Activated naive CD4-positive, alpha-beta T cell treated with anti-CD3 and anti-CD28 coated beads, Interleukin-2, amount 50 U/mL, for 16 hours (primary cell): ENCODE measurements around the gene SAPCD1.

Experiments used
- DNase-seq: peaks from one replicate; pipeline ENCODE4 v3.0.0-alpha.2; 2020

Gene SAPCD1

GRCh38 chr6:31758281-31758680 lies 4.2 kb upstream of the SAPCD1 start:
- no peak for DNase-seq

- DNase-seq: no peak
Observed at GRCh38 chr6:31760790-31761189, 1.7 kb upstream of the SAPCD1 start.

DNA sequence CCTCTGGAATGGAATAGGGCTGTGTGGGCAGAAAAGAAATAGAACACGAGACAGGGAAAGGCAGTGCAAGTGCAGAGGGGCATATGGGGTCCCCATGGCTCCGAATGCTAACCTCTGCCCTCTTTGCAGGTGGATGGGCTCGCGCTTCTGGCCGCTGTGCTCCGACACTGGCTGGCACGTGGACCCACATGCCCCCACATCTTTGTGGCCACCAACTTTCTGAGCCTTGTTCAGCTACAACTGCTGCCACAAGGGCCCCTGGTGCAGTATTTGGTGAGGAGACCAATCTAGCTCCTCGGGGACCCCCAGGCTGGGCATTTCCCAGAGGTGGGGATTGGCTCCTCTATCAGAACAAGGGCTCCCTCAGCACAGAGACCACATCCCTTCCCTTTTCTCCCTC lies 1.1 kb upstream of the SAPCD1 start:
- no peak for DNase-seq

DNA sequence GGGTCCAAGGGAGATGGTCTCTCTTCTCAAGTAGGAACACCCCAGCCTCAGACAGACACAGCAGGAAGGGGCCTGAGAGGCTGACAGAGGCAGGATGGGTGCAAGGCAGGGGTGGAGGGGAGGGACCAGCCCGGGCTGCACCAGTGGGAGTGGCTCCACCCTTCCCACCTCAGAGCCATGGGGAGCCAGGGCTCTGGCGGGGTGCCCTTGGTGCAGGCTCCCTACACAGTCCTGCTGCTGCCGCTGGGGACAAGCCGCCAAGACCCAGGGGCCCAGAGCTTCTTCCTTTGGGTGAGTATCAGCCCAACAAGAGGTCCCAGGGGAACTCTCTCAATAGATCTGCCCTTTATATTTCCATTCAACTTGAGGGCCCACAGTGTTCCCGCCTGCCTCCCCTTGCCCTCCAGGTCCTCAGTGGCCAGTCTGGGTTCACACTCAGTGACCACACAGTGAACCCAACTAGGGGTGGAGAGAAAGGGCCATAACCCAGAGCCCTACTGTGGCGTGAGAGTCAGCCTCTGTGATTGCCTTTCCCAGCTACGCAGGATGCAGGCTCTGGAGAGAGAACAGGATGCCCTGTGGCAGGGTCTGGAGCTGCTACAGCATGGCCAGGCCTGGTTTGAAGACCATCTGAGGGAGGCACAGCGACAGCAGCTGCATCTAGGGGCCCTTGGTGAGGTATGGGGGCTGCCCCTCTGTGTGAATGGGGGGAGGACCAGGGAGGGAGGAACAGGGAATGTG lies 592 bp downstream of the SAPCD1 start:
- no peak for DNase-seq

- no peak for DNase-seq
Observed at GRCh38 chr6:31763619-31763940, 1.1 kb downstream of the SAPCD1 start.

DNA sequence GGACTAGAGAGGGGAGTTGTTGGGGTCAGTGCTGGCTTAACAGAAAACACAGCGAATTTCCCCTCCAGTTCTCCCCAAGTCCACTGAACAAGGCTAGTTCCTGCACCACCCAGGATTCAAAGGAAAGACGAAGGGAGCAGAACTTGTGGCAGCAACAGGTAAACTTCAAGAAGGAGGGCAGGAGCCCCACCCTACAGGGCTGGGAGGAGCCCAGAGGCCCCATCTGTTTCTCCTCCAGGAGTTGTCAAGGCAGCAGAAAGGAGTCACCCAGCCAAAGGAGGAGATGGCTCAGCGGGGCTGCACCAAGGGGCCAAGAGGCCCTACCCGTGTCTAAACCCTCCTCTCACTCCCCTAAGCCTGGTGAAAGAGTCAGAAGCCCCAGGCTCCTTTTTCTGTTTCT lies 1.7 kb downstream of the SAPCD1 start:
- no peak for DNase-seq

DNA sequence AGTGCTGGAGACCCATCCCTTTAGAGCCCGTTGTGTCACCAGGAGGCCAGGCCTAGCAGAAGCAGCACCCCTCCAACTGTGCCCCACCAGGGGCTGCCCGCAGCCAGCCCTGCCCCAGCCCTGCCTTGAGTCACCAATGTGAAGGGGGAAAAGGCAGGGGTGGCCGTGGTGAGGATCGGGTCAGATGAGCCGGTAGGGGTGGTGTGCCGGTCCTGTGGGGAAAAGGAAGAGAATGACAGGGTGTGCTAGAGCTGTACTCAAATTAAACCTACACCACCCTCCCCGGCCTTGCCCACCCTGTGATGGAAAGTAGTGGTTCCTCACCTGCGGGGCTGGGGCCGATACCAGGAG lies 3.1 kb downstream of the SAPCD1 start:
- DNase-seq: no peak

DNA sequence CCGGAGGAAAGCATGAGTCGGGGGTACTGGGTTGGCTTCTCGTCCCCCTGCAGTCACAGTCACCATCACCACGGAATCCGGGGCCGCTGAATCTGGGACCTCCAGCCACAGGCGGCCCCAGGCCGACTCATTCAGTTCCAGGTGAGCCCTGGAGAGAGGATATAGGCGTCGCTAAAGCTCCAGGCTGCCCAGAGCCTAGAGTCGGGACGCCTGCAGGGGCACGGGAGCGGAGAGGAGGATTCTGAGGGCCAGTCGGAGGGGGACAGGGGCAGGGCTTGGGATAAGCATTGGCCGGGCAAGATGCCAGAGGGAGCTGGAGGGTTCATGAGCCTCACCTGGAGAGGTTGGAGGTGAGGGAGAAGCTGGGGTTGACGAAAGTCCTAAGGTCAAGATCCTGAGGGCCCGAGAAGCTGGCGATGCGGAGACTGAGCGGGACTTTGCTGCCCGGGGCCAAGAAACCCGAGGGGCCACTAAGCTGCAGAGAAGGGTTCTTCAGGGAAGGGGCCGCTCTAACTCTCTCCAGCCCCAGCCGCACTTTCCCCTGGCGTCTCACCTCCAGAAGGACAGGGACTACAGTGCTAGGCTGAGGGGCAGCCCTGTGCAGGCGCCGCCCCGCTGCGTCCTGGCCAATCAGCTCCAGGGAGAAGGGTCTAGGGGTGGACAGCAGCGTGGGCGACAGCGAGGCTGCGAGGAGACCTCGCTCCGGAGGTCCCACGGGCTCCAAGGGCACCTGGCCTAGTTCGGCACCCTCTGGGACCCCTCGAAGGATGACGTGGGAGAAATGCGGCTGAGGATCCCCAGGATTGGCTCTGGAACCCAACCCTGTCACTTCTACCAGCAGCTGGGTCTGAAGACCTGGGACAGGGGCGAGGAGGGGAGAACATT lies 3.7 kb downstream of the SAPCD1 start:
- DNase-seq: no peak

DNA sequence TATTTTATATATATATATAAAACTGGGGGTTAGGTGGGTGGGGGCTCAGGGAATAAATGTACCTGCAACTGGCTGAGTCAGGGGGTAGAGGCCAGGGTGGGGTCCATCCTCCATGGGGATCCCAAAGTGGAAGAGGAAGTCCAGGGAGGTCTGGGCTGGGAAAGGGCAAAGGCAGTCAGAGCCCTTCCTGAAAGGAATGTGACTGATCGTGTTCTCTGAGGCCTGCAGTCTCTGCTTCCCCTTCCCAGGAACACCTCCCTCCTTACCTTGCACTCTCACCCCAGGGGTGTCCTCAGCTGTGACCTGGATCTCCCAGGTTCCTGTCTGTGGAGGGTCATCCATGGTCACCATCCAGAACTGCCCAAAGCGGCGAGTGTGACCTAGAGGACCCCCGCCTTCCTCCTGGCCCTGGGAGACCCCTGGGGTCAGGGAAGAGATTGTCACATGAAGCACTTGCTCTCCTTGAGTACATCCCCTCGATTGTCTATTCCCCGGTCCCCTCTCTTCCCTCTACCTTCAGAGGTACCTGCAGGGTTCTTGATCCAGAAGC lies 4.7 kb downstream of the SAPCD1 start:
- DNase-seq: no peak

DNA sequence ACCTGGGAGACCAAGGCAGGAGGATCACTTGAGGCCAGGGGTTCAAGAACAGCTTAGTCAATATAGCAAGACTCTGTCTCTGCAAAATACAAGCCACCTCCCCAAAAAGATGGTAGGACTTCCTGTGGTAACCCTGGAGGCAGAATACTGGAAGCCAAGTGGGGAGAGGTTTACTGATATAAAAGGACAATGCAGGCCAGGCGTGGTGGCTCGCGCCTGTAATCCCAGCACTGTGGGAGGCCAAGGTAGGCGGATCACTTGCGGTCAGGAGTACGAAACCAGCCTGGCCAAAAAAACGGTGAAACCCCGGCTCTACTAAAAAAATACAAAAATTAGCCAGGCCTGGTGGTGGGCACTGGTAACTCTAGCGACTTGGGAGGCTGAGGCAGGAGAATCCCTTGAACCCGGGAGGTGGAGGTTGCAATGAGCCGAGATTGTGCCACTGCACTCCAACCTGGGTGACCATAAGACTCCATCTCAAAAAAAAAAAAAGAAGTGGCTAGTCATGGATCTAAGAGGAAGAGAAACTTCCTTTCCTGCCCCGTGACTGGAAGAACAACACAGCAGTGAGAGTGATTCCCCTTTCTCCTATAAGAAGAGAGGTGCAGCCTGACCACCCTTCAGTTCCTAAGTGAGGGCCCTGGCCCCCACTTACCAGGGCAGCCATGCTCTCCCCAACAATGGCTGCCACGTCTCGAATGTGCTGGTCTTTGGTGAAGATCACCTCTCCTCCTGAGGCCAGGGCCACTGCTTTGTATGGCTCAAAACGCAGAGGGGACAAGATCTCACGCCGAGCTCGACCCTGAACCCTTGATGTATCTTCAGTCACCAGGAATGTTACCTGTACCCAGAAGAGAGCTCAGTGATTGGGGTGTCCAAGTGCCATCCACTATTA lies 6.2 kb downstream of the SAPCD1 start:
- DNase-seq: no peak

DNA sequence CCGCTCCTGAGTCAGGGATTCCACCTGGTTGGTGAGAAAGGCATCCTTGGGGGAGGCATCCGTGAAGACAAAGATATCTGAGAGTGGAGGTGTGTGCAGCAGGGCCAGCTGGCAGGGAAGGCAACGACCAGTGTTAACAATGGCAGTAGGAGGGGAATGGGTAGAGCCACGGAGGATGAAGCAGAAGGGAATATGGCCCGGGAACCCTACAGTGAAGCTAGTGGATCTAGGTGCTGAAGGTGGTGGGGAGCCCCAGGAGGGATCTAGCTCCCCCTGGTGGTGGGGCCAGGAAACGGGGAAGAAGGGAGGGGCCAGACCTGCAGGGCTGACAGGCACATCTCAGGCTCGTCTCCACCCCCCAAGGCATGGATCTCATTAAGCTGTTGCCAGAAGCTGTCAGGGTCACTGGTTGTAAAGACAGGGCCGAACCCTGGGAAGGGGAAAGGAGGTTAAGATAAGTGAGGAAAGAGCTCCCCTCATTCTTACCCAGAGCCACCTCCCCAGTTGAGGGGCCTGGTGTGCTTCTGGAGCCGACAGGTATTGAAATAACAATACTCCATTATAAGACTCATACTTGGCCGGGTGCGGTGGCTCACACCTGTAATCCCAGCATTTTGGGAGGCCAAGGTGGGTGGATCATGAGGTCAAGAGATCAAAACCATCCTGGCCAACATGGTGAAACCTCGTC lies 7.4 kb downstream of the SAPCD1 start:
- peak; percentile 78 for DNase-seq

DNA sequence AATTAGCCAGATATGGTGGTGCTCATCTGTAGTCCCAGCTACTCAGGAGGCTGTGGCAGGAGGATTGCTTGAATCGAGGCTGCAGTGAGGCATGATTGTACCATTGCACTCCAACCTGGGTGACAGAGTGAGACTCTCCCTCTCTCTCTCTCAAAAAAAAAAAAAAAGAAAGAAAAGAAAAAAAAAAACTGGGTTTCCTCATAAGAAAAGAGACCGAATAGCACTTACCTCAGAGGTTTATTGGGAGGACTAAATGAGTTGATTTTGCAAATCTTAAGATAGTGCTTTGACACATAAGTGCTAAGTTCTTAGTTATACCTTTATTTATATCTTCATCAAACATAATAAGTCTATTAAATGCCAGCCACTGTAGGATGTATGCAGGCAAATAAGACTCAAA lies 8.4 kb downstream of the SAPCD1 start:
- DNase-seq: no peak

GRCh38 chr6:31771992-31772358 lies 9.5 kb downstream of the SAPCD1 start:
- DNase-seq: peak; percentile 51

- no peak for DNase-seq
Observed at GRCh38 chr6:31775184-31775583, 12.7 kb downstream of the SAPCD1 start.

DNA sequence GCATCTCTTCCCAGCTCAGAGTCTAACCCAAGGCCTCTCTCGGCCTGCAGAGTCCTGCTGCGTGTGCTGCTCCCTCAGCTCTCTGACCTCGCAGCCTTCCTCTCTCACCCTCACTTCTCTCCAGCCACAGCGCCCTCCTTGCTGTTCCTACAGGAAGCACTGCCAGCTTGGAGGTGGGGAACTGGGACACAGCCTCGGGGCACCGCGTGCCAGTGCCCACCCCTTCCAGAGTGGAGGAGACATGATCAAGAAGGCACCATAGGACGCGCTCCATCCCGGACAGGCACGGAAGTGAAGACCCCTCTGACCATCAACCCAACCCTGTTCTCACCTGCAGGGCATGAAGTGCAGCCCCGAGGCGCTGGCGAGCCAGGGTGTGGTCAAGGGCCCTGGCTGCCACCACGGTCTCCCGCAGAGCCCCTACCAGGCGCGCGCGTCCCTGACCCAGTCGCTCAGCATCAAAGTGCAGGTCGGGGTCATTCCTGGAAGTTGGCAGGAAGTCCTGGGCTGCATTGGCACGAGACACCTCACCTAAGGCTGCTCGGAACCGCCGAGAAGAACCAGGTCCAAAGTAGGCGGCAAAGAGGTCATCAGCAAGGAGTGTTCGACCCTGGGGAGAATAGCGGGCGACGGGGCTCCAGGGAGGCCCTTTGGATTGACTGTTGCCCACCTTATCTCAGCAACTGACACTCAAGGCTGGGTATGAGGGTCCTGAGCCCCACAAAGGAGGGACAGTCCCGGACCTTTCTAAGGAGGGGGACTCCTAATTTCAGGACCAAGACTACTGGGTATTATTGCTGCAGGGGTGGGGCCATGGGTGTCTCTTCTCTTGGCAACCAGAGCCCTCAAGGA lies 13.4 kb downstream of the SAPCD1 start:
- DNase-seq: no peak

DNA sequence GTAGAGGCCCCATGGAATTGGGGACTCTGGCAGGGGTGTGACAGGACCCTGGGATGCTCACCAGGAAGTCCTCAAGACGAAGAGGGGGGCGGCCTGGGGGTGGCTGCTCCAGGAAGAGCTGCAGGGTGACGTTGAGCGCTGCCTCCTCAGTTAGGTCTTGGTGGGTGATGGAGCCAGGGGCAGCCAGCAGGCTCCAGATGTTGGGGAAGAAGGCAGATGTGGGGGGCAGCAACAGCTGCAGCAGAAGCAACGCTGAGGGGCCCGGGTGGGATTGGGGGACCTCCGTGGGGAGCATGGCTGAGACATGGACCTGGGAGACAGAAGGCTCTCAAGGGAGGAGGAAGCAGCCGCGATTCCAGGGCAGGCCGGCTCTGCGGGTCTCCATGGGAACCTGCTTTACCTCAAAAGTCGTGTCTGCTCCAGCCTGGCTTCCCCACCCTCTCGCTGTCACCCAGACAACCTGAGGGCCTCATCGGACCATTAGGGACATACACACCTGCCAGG lies 14.1 kb downstream of the SAPCD1 start:
- no peak for DNase-seq

DNA sequence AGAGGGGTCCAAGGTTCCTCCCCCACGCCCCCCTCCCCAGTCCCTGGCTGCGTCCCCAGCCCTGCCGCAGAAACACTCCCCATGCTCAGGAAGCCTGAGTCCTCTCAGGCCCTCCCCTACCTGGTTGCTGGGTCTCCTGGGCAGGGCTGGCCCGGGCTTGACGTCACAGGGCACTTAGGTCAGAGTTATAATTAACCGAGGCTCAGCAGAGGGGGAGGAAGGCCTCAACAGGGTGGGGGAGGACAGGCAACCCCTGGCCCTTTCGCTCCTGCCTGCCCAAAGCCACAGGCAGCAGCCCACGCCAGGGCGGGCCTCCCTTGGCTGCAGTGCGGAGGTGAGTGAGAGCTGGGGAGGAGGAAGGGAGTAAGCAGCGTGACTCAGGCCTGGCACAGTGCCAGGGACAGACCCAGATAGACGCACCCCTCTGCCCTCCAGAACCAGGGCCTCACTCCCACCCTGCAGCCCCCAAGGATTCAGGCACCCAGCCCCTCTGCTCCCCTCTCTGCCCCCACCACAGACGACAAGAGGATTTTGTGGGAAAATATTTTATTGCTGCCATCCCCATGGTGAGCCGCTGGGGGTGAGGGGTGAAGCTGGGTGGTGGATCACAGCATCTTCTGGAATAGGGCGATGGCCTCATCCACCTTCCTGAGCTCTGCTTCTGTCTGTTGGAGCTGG lies 14.7 kb downstream of the SAPCD1 start, which contains the start of gene VWA7:
Gene VWA7, minus strand, starts transcription at position 340 of the 678 bp plus-strand sequence. CDS start 549 bp downstream, outside the sequence.
- DNase-seq: peak; percentile 77

GRCh38 chr6:31777667-31778050 lies 15.2 kb downstream of the SAPCD1 start:
- no peak for DNase-seq

DNA sequence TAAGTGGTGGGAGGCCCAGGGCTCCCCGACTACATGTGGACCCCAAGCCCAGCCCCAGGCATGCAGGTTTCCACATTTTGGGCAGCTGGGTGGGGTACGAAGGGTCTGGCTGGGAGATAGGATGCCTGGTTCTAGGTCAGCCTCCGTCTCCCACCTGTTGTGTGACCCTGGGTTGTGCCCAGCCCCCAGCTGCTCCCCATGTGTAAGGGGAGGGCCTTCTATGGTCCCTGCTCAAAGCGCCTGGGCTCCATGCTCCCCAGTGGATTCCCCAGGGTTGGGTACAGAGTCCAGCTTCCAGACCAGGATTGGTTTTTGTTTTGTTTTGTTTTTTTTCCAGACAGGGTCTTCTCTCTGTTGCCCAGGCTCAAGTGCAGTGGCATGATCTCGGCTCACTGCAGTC lies 15.7 kb downstream of the SAPCD1 start:
- DNase-seq: no peak

DNA sequence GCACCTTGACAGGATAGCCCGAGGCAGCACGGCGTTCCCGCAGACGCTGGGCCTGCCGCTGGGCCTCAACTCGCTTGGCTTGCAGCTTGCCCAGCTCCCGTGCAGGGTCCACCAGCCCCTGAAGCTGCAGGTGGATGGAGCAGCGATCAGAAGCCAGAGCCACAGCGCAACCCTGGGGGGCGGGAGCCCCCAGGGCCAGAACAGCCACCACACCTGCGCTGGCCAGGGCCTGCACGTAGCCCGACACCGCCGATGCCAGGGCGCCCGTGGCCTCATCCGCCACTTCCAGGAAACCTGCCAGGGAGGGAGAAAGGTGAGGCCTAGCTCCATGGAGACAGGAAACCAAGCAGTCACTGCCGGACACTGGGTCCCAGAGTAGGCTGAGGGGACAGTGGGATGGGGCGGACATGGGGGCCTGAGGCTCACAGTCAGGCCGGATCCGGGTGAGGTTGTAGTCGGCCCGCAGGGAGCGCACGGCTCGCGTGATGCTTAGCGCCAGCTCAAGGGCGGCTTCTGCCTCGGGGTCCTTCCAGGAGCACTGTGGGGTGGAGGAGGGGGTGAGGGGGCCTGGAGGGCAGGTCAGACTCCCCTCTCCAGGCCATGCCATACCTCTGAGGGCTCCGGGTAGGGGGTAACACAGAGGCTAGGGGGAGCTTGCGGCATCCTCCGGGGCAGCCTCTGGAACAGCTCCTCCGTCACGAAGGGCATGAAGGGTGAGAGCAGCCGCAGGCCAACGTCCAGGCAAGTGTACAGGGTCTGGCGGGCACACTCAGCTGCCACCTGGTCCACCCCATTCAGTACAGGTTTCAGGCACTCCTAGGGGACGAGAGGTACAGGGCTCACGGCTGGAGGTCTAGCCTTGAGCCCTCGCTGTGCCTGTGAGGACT lies 16.8 kb downstream of the SAPCD1 start:
- no peak for DNase-seq
